Activated naive CD8-positive, alpha-beta T cell treated with anti-CD3 and anti-CD28 coated beads, Interleukin-2, amount 50 U/mL, for 24 hours (primary cell): ENCODE measurements around the gene RIMBP3B.
"Not testable (repeated sequence)": the region's sequence is repeated elsewhere in the genome, so short reads cannot be mapped to it uniquely, and the experiment has no call there.

Source experiments
- ATAC-seq: fragments of 150-1000 bp; cut with Tn5 transposase; one replicate; pipeline ENCODE4 v1.10.0; 2021
- DNase-seq: peaks from one replicate; pipeline ENCODE4 v3.0.0; 2021
- H3K27ac Mint-ChIP-seq: one replicate; pipeline ENCODE4 v1.8.0; 2021; ENCODE audit warnings: mild to moderate bottlenecking, mixed read lengths
- H3K27me3 Mint-ChIP-seq: one replicate; pipeline ENCODE4 v1.8.0; 2021; ENCODE audit warnings: mixed read lengths
- H3K36me3 Mint-ChIP-seq: one replicate; pipeline ENCODE4 v1.8.0; 2021; ENCODE audit warnings: low read depth, mixed read lengths
- H3K4me1 Mint-ChIP-seq: one replicate; pipeline ENCODE4 v1.8.0; 2021; ENCODE audit warnings: mixed read lengths
- H3K4me3 Mint-ChIP-seq: one replicate; pipeline ENCODE4 v1.8.0; 2021; ENCODE audit warnings: mild to moderate bottlenecking, moderate library complexity, mixed read lengths
- H3K9me3 Mint-ChIP-seq: one replicate; pipeline ENCODE4 v1.8.0; 2021; ENCODE audit warnings: mixed read lengths

RIMBP3B gene

DNA sequence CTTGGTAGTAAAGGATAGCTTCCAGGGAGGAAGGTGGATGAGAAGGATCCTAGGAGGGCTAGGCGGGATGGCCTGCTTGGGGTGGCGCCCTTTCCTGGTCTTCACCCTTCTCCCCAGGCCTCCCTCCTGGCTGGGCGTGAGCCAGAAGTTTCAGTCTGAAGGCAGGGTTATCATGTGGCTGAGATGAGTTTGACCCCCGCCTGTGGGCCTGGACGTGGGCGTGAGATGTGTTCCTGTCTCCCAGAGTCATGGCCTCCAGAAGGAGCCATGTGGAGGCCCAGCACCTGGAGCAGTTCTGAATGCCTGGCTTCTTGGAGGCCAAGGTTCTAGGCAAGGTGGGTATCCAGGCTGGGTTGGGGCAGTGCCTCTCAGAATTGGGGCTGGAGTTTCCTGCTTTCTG is 54.5 kb downstream of the RIMBP3B start:
- not testable (repeated sequence) for H3K4me3 Mint-ChIP-seq, H3K4me1 Mint-ChIP-seq, ATAC-seq, DNase-seq, H3K36me3 Mint-ChIP-seq, H3K9me3 Mint-ChIP-seq, H3K27me3 Mint-ChIP-seq, H3K27ac Mint-ChIP-seq
